HG03565 (cell line): Measurements from ENCODE around the gene GUCY2D.
"Not testable (repeated sequence)": the region's sequence is repeated elsewhere in the genome, so short reads cannot be mapped to it uniquely, and the experiment has no call there.

Source experiments
- ATAC-seq: cut with Tn5 transposase; IDR thresholded peaks from one replicate; pipeline ENCODE4 v1.9.1; 2021; ENCODE audit warnings: mild to moderate bottlenecking, moderate library complexity; ENCODE audit not compliant: unreplicated experiment

Gene GUCY2D

GRCh38 chr17:8041249-8041928 lies 39.0 kb downstream of the GUCY2D start:
- ATAC-seq = no peak

- no peak for ATAC-seq
These were observed 39.6 kb downstream of the GUCY2D start for GRCh38 chr17:8041979-8042378.

- no peak for ATAC-seq
These were observed 42.7 kb downstream of the GUCY2D start for GRCh38 chr17:8044819-8045810.

- ATAC-seq = no peak
These were observed 44.0 kb downstream of the GUCY2D start for GRCh38 chr17:8046306-8046928.

GRCh38 chr17:8046929-8047768 lies 44.7 kb downstream of the GUCY2D start:
- ATAC-seq = no peak

GRCh38 chr17:8047769-8048110 lies 45.3 kb downstream of the GUCY2D start:
- no peak for ATAC-seq

GRCh38 chr17:8048236-8048635 lies 45.8 kb downstream of the GUCY2D start:
- ATAC-seq = no peak

- no peak for ATAC-seq
These were observed 46.3 kb downstream of the GUCY2D start for GRCh38 chr17:8048736-8049135.

GRCh38 chr17:8051831-8052230 lies 49.4 kb downstream of the GUCY2D start:
- no peak for ATAC-seq

- ATAC-seq = no peak
These were observed 50.1 kb downstream of the GUCY2D start for GRCh38 chr17:8052256-8053252.

GRCh38 chr17:8053600-8053999 lies 51.2 kb downstream of the GUCY2D start:
- no peak for ATAC-seq

- ATAC-seq = no peak
These were observed 53.4 kb downstream of the GUCY2D start for GRCh38 chr17:8055851-8056231.

- ATAC-seq = no peak
These were observed 54.0 kb downstream of the GUCY2D start for GRCh38 chr17:8056232-8056975.

GRCh38 chr17:8056976-8057625 lies 54.7 kb downstream of the GUCY2D start:
- ATAC-seq = no peak

GRCh38 chr17:8057691-8058114 lies 55.3 kb downstream of the GUCY2D start:
- ATAC-seq = peak; percentile 53

GRCh38 chr17:8059131-8059530 lies 56.7 kb downstream of the GUCY2D start:
- ATAC-seq = no peak

- no peak for ATAC-seq
These were observed 57.9 kb downstream of the GUCY2D start for GRCh38 chr17:8060274-8060673.

- not testable (repeated sequence) for ATAC-seq
These were observed 59.4 kb downstream of the GUCY2D start for GRCh38 chr17:8061851-8062250.
